Omental fat pad (tissue), 4 donors: Measurements from ENCODE around the gene TRIM44. TPM values are rescaled to one million over a fixed set of nuclear protein-coding genes. Genes with fewer than 3 reads are reported as not detected.

Source experiments
- ATAC-seq: fragments of 150-250 bp; one replicate; pipeline ENCODE4 v1.9.1; 2016; ENCODE audit warnings: mild to moderate bottlenecking, moderate library complexity; ENCODE audit not compliant: low FRiP score
- DNase-seq: peaks from one replicate; pipeline ENCODE4 v3.0.0-alpha.2; 2019; ENCODE audit warnings: low spot score
- total RNA-seq, 4 donors: library from RNA; depleted of rRNA; stranded (reverse); fragments of >200 nt; gene quantifications; one replicate each; pipeline ENCODE4 v1.1.0, GENCODE V29; 2016
- TF ChIP-seq, protein P1 (sequence below), 3 donors: fragments of 450-650 bp; IDR thresholded peaks; one replicate each; pipeline ENCODE4 v1.5.1; 2016 to 2017; ENCODE audit warnings: antibody characterized with exemption in 3 of 3, mild to moderate bottlenecking in 3 of 3, moderate library complexity in 2 of 3

The TRIM44 gene
- total RNA-seq, 4 donors from 2014 or later, result 47.3 to 64.0 (median 52.1) TPM

GRCh38 chr11:35794333-35794732, 131.8 kb downstream of the TRIM44 start:
- DNase-seq, result no peak
- TF ChIP-seq, protein P1, sequence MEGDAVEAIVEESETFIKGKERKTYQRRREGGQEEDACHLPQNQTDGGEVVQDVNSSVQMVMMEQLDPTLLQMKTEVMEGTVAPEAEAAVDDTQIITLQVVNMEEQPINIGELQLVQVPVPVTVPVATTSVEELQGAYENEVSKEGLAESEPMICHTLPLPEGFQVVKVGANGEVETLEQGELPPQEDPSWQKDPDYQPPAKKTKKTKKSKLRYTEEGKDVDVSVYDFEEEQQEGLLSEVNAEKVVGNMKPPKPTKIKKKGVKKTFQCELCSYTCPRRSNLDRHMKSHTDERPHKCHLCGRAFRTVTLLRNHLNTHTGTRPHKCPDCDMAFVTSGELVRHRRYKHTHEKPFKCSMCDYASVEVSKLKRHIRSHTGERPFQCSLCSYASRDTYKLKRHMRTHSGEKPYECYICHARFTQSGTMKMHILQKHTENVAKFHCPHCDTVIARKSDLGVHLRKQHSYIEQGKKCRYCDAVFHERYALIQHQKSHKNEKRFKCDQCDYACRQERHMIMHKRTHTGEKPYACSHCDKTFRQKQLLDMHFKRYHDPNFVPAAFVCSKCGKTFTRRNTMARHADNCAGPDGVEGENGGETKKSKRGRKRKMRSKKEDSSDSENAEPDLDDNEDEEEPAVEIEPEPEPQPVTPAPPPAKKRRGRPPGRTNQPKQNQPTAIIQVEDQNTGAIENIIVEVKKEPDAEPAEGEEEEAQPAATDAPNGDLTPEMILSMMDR (IDR thresholded peaks at IDR 0.05), result no peak
- ATAC-seq, result no peak

DNA sequence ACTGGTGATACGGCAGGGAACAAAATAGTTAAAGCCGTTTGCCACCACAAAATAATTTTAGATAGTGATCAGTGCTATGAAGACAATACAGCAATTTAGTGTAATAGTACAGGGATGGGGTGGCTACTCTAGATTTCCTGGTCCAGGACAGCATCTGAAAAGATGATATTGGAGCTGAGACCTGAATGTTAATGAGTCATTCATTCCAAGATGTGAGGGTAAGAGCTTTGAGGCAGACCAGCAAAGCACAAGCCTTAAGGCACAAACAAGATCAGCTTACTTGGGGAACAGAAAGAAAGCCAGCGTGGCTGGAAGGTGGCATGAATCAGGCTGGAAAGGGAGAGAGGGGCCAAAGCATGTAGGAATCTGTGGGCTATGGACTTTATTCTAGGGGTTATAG, 132.3 kb downstream of the TRIM44 start:
- ATAC-seq (no peak), DNase-seq (no peak)
- TF ChIP-seq, protein P1 (IDR thresholded peaks at IDR 0.05), result no peak

DNA sequence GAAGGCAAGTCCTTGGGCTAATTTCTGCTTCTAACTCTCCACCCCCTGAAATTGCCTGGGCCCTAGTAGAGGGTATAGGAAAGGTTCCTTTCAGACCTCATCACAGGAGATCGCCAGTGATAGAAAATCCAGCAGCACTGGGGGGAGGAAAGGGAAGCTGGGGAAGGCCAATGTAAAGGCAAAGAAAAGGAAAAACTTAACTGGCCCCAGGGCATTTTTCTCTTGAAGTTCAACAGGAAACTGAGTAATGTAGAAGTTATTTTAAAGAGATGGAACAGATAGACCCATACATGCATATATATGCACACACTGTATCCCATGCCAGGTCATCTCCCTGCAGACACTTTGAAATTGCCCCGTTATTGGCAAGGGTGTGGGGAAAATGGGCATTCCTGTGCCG, 134.0 kb downstream of the TRIM44 start:
- DNase-seq (no peak), ATAC-seq (no peak)

GRCh38 chr11:35798423-35798822, 135.8 kb downstream of the TRIM44 start:
- DNase-seq (no peak), ATAC-seq (no peak)
- TF ChIP-seq, protein P1 (IDR thresholded peaks at IDR 0.05), result no peak

More for the DNA sequence above, 134.0 kb downstream of the TRIM44 start:
- TF ChIP-seq, protein P1 (IDR thresholded peaks at IDR 0.05), result no peak

GRCh38 chr11:35798983-35799382, 136.4 kb downstream of the TRIM44 start:
- TF ChIP-seq, protein P1 (IDR thresholded peaks at IDR 0.05), result no peak
- DNase-seq, result no peak
- ATAC-seq, result no peak

DNA sequence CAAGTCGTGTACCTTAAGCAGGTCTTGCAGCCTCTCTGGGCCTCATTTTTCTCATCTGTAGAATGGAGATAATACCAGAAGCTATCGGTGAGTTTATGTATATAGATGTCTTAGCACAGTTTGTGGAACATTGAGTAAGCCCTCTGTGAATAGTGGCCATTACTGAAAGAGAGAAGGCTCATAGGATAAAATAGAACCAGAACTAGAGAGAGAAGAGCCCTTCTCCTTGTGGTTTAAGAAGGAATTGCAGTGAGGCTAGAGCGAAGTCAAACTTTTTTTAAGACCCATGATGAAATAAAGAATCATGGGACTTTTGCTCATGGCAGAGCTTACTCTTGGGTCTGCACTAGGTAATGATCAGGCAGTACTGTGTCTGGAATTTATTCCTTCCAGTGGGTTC, 137.1 kb downstream of the TRIM44 start:
- ATAC-seq (no peak), DNase-seq (no peak)
- TF ChIP-seq, protein P1 (IDR thresholded peaks at IDR 0.05), result no peak

DNA sequence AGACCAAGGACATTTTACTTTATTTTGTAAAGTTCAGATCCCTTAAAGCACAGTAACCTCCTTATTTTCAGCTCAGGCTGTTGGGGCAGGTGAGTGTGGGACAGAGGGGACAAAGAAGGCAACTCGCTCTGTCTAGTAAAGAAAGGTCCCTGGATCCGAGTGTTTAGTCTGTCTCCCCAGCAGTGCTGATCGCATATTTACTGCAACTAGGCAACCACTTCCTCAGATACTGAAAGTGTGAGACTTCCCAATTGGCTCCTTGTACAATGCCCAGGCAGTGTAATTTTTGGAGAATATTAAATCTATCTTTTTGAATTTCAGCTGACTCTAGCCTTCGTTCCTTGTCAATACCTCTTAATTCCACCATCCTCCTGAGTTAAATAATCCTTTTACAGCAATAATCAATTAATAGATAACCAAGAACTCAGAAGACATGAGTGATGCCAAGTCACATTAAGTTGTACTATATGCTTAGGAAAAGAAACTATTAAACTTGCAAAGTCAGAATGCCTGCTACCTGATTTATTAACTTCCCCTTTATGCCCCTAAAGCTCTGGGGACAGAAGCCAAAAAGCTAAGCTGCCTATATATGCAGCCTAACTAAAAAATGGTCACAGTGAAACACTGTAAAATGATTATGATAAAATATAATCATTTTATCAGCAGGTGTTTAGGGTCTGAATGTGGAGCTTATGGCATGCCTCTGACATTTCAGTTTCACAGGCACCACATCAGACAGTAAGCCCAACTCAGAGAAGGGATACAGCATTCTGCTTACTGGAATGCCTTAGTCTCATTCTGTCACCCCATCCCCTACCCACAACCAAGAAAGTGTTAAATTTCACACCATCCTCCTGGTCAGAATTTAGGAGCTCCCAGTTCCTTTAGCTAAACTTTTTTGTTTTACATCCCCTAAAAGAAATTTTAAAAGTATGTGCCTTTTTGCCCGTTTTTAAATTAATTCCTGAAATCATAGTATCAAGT, 138.7 kb downstream of the TRIM44 start:
- ATAC-seq, result no peak

More for the DNA sequence above, 138.7 kb downstream of the TRIM44 start:
- TF ChIP-seq, protein P1 (IDR thresholded peaks at IDR 0.05), result no peak
- DNase-seq, result no peak
